Activated CD8-positive, alpha-beta memory T cell treated with anti-CD3 and anti-CD28 coated beads for 48 hours (primary cell): ENCODE measurements around the gene PYROXD2.
"Not testable (repeated sequence)": the region's sequence is repeated elsewhere in the genome, so short reads cannot be mapped to it uniquely, and the experiment has no call there.

Experiments
- DNase-seq, 3 experiments: peaks; one replicate each; pipeline ENCODE4 v3.0.0-alpha.2; 2020; ENCODE audit warnings: low read depth in 2 of 3, low spot score in 2 of 3

The PYROXD2 gene

GRCh38 chr10:98368644-98369043, 46.3 kb downstream of the PYROXD2 start:
- no peak for DNase-seq

DNA sequence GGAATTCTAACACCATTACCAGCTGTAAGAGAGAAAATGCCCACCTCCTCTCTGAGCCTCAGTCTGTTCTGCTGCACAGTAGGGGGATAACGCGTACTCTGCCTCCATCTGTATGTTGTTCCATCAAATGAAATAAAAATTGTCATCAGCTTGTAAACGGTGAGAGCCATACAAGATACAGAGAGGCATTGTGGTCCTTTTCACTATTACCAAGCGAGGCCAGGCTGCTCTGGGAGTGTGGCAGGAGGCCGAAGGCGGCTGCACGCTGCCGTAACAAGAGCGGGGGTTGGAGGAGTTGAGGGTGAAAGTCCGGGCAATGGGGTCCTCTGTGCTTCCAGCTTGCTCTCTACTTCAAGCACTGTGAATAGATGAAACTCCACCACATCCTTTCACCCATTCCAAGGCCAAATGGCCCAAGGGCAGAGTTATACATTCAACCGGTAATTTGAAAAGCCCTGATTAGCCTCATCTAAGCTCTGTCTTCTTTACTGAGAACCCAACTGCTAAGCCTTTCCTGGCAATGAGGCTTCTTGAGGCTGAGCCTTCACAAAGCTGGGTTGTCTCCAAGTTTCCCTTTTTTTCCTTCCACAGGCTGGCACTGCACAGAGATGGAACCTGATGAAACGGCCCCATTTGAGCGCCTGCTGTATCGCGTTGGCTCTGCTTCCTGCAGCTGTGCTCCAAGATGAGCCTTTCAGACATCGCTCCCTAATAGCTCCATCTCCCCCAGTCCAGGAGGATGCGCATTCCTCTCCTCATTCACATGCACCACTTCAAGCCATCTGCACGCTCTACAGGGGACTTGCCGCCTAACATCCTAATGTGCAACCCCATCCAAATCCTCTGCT, 47.2 kb downstream of the PYROXD2 start:
- no peak for DNase-seq

DNA sequence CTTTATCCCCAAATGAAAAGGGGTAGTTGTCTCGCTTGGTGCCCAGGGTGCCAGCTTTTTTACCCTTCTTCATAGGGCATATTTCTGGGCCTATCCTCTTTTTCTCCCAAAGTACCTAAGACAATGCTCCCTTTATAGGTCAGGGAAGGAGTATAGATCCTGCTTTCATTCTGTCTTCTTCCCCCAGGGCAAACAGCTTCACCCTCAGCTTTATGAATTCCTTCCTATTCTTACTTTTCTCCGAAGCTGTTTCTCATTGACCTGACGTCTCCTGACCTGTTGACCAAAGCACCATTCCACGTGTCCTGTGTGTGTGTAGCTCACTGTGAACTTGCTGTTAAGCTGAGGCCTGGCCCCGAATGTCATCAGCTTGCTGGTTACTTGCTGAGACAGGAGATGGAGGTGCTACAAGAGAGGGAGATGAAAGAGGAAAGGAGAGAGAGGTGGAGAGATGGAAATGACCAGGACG, 48.9 kb downstream of the PYROXD2 start:
- DNase-seq: no peak

DNA sequence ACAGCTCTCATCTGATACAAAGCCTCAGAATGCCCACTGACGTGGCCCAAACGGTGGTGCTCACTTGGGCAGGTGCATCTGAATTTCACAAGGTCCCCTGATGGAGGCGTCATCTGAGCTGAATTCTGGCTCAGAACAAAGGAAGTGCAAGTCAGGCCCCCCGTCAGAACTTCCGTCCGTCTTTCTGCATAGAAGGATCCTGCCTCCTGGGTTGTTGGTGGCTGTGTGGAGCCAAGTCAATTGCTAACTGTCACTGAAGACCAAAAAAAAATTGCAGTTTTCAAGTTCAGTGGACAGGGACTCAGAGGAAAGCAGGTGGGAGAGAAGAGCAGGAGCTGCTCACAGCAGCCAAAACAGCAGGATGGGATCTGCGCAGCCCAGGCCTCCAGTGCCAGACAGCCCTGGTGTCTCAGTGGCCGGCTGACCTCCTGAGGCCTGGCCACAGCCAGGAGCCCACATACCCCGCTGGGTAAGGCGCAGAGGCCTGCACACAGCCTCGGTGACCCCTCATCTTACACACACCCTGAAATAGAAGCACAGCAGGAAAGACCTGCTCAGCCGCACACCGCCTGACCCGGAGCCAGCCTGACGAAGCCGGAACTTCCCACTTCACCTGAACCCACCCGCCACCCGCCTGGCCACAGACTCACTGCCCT, 49.4 kb downstream of the PYROXD2 start:
- no peak for DNase-seq

- DNase-seq: no peak
These were observed 50.4 kb downstream of the PYROXD2 start for GRCh38 chr10:98364432-98365102.

DNA sequence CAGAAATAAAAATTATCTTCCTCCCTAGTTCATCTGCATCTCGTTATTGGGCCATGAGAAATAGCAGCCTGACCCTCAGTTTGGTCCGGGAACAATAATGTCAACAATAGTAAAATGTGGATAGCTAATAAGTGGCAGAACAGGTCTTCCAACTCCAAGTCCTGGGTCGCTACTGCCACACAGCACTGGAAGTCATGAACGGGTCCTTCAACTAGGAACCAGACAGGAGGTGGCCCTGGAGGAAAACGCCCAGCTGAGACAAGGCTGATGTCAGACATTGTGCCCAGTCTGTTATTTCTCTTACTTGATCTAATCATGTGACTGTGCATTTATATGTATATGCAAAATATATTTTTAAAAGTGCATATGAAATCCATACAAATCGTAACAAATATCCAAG, 51.8 kb downstream of the PYROXD2 start:
- no peak for DNase-seq

DNA sequence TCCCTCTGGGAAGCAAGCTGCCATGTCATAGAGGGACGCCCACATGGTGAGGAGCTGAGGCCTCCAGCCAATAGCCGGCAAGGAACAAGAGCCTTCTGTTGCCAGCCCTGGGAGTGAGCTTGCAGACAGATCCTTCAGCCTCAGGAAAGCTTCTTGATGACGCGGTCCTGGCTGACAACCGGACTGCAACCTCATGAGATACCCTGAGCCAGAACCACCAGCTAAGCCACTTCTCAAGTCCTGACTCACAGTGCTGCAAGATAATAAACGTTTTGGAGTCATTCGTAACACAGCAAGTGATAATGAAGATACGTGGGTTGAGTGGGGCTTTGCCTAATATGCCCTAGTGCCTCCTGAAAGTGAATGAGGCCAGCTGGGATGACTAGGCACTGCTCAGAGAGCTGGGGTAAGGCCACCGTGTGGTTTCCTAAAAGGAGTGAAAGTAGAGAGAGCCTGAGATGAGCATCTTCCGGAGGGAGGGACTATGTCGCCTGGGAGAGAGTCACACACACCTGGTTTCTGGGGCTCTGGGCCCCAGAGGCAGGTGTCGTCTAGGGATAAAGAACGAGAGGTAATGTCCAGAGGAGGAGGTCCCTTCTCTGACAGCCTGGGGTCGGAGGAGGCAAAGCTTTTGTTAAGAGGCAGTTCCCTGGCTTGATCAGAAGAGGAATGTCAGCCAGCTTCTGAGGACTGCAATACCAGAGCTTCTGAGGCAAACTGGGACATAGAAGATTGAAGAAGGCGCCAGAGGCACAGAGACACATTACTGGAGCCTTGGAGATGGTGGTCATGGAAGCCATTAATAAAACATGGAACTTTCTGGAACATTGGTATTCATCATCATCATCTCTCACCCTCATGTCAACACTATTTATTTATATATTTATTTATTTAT, 53.6 kb downstream of the PYROXD2 start:
- peak in 1 of 3 experiments; percentile 5 for DNase-seq

GRCh38 chr10:98357194-98357822, 57.7 kb downstream of the PYROXD2 start:
- no peak for DNase-seq

- DNase-seq: no peak
These were observed 60.5 kb downstream of the PYROXD2 start for GRCh38 chr10:98354491-98354890.

GRCh38 chr10:98353170-98353569, 61.8 kb downstream of the PYROXD2 start:
- DNase-seq: no peak

GRCh38 chr10:98351831-98352402, 63.1 kb downstream of the PYROXD2 start:
- no peak for DNase-seq

GRCh38 chr10:98349508-98349922, 65.5 kb downstream of the PYROXD2 start:
- DNase-seq: no peak

- DNase-seq: no peak
These were observed 68.1 kb downstream of the PYROXD2 start for GRCh38 chr10:98346847-98347246.

- DNase-seq: no peak
These were observed 70.4 kb downstream of the PYROXD2 start for GRCh38 chr10:98344589-98345038.

GRCh38 chr10:98341701-98342100, 73.3 kb downstream of the PYROXD2 start:
- not testable (repeated sequence) for DNase-seq

- no peak for DNase-seq
These were observed 74.1 kb downstream of the PYROXD2 start for GRCh38 chr10:98340940-98341310.

GRCh38 chr10:98340261-98340939, 74.6 kb downstream of the PYROXD2 start:
- DNase-seq: no peak

DNA sequence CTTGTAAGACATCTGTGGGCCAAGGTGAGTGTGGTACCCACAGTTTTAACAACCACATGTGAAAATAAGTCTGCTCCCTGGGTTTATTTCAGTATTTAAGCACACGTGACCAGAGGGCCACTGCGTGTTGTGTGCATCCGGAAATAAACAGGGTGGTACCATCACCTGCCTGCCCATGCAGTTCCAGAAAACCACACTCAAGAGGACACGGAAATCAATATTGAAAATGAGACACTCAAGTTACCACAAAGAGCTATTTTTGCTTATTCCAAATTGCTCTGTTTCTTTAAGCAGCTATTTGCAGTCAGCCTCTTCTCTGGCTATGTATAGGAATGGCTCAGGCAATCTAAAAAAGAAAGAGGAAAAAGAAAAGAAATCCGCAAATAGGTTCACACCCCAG, 75.2 kb downstream of the PYROXD2 start:
- DNase-seq: no peak

DNA sequence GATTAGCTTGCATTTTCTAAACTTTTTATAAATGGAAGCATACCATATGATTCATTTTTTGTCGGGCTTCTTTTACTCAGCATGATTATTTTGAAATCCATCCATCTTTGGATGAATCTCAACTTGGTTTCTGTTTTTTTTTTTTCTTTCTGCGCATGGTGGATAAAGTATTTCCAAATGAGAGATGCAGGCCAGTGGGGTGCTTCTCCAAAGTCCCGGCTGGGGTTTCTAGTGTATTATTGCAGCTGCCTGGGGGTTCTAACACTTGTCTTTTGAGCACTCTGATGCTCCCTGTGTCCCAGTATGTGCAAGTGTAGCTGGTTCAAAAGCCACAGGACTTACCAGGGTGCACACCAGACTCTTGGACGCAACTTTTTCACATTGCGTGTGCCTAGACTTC, 76.1 kb downstream of the PYROXD2 start:
- no peak for DNase-seq
